GM19193 (cell line): Measurements from ENCODE around the gene SLAMF7.

ENCODE experiments used
- POLR2A ChIP-seq: IDR thresholded peaks from 4 replicates; pipeline ENCODE4 v1.6.1; 2011; ENCODE audit not compliant: insufficient read depth, insufficient read length; ENCODE audit errors: extremely low read depth

Gene SLAMF7

DNA sequence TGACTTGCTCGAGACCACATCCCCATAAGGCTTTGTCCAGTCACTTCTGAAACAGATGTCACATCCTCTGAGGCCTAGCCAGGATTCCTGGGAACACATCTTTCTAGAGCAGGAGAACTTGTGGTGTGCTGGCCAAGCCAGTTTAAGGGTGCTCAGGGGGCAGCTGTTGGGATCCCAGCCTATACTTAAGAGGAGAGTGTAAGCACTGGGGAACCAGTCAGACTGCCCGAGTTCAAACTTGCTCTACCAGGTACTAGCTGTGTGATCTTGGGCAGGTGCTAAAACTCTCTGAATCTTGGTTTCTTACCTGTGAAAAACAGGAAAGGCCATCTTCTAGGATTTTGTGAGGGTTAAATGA lies 41.3 kb downstream of the SLAMF7 start:
- no peak for TF ChIP-seq POLR2A

- no peak for TF ChIP-seq POLR2A
These were observed 42.2 kb downstream of the SLAMF7 start for GRCh38 chr1:160781186-160781766.

GRCh38 chr1:160781914-160782689 lies 43.1 kb downstream of the SLAMF7 start:
- TF ChIP-seq POLR2A: peak; percentile 24

GRCh38 chr1:160789051-160789701 lies 50.1 kb downstream of the SLAMF7 start:
- no peak for TF ChIP-seq POLR2A

DNA sequence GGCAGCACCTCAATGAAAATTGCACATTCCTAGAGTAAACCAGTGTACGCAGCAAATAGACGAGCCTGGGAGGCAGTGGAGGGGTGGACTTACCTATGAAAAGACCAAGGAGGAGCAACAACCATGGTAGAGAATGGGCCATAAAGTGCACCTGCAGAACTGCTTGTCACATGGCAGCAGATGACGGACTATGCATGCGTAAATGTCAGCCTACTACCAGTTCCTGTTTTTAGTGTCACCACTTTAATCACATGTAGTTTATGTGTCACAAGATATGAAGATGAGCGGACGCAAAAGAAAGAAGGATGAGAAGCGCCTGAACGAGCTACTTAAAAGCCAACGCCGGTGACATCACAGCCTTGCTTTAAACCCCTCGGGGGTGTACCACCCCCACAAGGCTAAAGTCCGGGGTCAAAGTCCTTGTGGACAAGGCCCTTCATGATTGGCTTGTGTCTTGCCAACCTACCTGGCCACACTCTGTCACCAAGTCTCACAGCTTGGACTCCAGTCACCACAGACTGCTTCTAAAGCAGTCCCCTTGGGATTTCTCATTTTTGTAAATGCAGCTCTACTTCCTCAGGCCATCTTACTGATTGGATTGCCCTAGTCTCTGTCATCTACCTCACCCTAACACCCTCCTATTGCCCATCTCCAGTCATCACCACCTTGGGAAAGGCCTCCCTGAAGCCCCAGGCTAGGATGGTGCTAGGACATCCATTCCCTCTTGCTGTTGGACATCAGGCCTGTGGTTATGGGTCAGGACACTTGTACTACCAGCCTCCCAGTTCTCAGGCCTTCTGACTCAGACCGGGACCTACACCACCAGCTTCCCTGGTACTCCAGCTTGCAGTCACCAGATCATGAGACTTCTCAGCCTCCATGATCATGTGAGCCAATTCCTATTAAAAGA lies 50.9 kb downstream of the SLAMF7 start:
- peak; percentile 51 for TF ChIP-seq POLR2A

DNA sequence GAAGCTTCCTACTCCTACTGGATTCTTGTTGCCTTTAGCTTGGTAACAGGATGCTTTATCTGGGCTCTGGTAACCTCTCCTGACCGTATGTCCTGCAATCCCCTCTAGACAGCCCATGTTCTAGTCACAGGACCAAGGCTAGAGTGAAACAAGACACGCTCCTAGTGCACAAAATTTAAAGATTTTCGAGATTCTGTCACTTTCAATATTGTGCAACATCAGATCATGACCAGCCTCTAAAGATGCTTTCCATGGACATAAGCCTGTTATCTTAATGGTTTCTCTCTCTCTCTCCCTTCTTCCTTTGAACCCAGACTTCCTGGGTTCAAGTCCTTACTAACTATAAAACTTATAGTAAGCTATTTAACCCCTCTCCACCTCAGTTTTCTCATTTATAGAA lies 55.3 kb downstream of the SLAMF7 start:
- no peak for TF ChIP-seq POLR2A

DNA sequence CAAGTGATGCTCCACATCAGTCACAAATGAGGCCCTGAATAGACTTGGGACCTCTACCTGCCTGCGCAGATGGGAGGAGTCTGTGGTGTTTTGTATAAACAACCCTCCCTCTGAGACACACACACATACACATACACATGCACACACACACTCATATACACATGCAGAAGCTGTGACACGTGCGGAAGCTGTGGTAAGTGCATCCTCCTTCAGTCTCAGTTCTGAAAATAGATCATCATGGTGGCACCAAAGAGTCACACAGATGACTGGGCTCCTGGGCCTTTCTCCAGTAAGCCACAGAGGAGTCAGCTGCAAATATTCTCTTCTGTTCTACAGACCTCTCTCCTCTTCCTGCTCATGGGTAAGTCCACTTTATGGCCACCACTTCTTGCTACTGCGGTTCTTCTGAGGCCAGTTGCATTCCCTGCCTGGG lies 56.9 kb downstream of the SLAMF7 start, which contains the start of gene LY9:
Gene LY9, plus strand, starts transcription at position 224 of the 433 bp plus-strand sequence. Its CDS starts 14 bp downstream, at position 238.
- TF ChIP-seq POLR2A: peak; percentile 43

- no peak for TF ChIP-seq POLR2A
These were observed 58.2 kb downstream of the SLAMF7 start for GRCh38 chr1:160797271-160797709.

- TF ChIP-seq POLR2A: no peak
These were observed 58.8 kb downstream of the SLAMF7 start for GRCh38 chr1:160797861-160798273.

DNA sequence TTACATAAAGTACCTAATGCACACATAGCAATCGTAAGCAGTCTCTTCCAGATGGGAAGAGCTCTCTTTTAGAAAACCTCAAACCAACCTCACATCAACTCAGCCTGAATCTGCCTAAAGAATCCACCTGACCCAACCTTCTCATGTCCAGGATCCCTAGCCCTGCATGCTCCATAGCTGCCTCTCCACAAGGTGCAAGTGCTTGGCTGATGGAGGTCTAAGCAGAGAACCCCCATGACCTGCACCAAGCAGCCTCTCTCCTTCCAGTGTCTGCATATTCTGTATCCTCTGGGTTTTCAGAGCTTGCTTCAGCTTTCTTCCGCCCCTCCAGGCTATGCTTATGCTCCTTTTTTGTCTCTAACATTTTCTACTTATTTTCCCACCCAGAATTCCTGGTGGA lies 59.4 kb downstream of the SLAMF7 start:
- no peak for TF ChIP-seq POLR2A

GRCh38 chr1:160799641-160800040 lies 60.6 kb downstream of the SLAMF7 start:
- TF ChIP-seq POLR2A: no peak

- TF ChIP-seq POLR2A: no peak
These were observed 61.1 kb downstream of the SLAMF7 start for GRCh38 chr1:160800142-160800541.

GRCh38 chr1:160800645-160801408 lies 61.8 kb downstream of the SLAMF7 start:
- TF ChIP-seq POLR2A: no peak
